DND-41 (cell line): ENCODE measurements around the gene COL15A1.
"Not testable (repeated sequence)": the region's sequence is repeated elsewhere in the genome, so short reads cannot be mapped to it uniquely, and the experiment has no call there.

ENCODE experiments used
- ATAC-seq: fragments of 200-7000 bp; cut with Tn5 transposase; 3 replicates; pipeline ENCODE4 v1.9.1; 2021; ENCODE audit warnings: low read depth; ENCODE audit not compliant: insufficient read depth
- DNase-seq: peaks from one replicate; pipeline ENCODE4 v3.0.0-alpha.2; 2020
- H2AFZ ChIP-seq: 2 replicates; pipeline ENCODE4 v1.6.0; 2012; ENCODE audit warnings: low read depth, low read length
- H3K27ac ChIP-seq: 2 replicates; pipeline ENCODE4 v1.5.1; 2012; ENCODE audit warnings: low read length, inconsistent platforms
- H3K27me3 ChIP-seq: fragments of 200-600 bp; sonication (generic); 2 replicates; pipeline ENCODE4 v1.6.0; 2012; ENCODE audit warnings: low read length, mild to moderate bottlenecking, inconsistent platforms; ENCODE audit not compliant: insufficient read depth, poor library complexity
- H3K36me3 ChIP-seq: 2 replicates; pipeline ENCODE4 v1.5.1; 2012; ENCODE audit warnings: low read length, inconsistent platforms; ENCODE audit not compliant: insufficient read depth
- H3K4me1 ChIP-seq: 2 replicates; pipeline ENCODE4 v1.5.1; 2012; ENCODE audit warnings: mild to moderate bottlenecking, low read length; ENCODE audit not compliant: insufficient read depth
- H3K4me2 ChIP-seq: 2 replicates; pipeline ENCODE4 v1.6.0; 2012; ENCODE audit warnings: mild to moderate bottlenecking, moderate library complexity, low read length, inconsistent platforms; ENCODE audit not compliant: insufficient read depth
- H3K4me3 ChIP-seq, 2 experiments: fragments of 200-600 bp in 1 of 2; shearing (Covaris generic) in 1 of 2; 2 replicates each; pipeline ENCODE4 v1.5.1; 2012 to 2016; ENCODE audit warnings: inconsistent platforms in 2 of 2, low read length in 2 of 2, mild to moderate bottlenecking in 2 of 2, low read depth in 1 of 2, moderate library complexity in 1 of 2
- H3K79me2 ChIP-seq: 2 replicates; pipeline ENCODE4 v1.6.0; 2012; ENCODE audit warnings: low read length, inconsistent platforms; ENCODE audit not compliant: insufficient read depth
- H3K9ac ChIP-seq: 2 replicates; pipeline ENCODE4 v1.6.0; 2012; ENCODE audit warnings: low read depth, mild to moderate bottlenecking, inconsistent platforms, low read length, moderate library complexity
- H3K9me3 ChIP-seq: 2 replicates; pipeline ENCODE4 v1.5.1; 2012; ENCODE audit warnings: low read length, moderate library complexity, mild to moderate bottlenecking, inconsistent platforms; ENCODE audit not compliant: insufficient read depth, severe bottlenecking
- H4K20me1 ChIP-seq: 2 replicates; pipeline ENCODE4 v1.6.0; 2012; ENCODE audit warnings: low read length; ENCODE audit not compliant: insufficient read depth
- CTCF ChIP-seq: IDR thresholded peaks from 2 replicates; pipeline ENCODE4 v1.5.1; 2012; ENCODE audit warnings: borderline replicate concordance, low read length, moderate library complexity, mild to moderate bottlenecking; ENCODE audit not compliant: poor library complexity, severe bottlenecking; ENCODE audit errors: extremely low read depth
- EZH2 ChIP-seq: IDR thresholded peaks from 3 replicates; pipeline ENCODE4 v1.6.1; 2012; ENCODE audit warnings: borderline replicate concordance, low read depth, mild to moderate bottlenecking, moderate library complexity, low read length, inconsistent platforms; ENCODE audit not compliant: severe bottlenecking

Gene COL15A1

GRCh38 chr9:99008203-99008602, 64.5 kb downstream of the COL15A1 start:
- no peak for ATAC-seq
- H3K4me2 ChIP-seq, result no peak overlapping the region

GRCh38 chr9:99010393-99010792, 66.7 kb downstream of the COL15A1 start:
- H3K9me3 ChIP-seq, result peaks cover 14% of the 10 kb centered on the region
- H3K27ac ChIP-seq, H3K9ac ChIP-seq, DNase-seq, H3K4me1 ChIP-seq, H3K4me3 ChIP-seq, H3K79me2 ChIP-seq, ATAC-seq, H3K36me3 ChIP-seq, H3K27me3 ChIP-seq, H3K4me2 ChIP-seq, H4K20me1 ChIP-seq, H2AFZ ChIP-seq: not testable (repeated sequence)

More at GRCh38 chr9:99008203-99008602, 64.5 kb downstream of the COL15A1 start:
- H4K20me1 ChIP-seq, result no peaks in the 10 kb centered on the region
- no peaks in the 10 kb centered on the region for H3K36me3 ChIP-seq
- no peak for DNase-seq
- H3K9ac ChIP-seq, result no peak overlapping the region
- no peaks in the 10 kb centered on the region for H3K79me2 ChIP-seq
- H2AFZ ChIP-seq, result no peak overlapping the region
- H3K9me3 ChIP-seq, result peaks cover 14% of the 10 kb centered on the region
- no peaks in the 10 kb centered on the region for H3K27me3 ChIP-seq
- TF ChIP-seq EZH2 (no peak), CTCF (no peak)
- H3K27ac ChIP-seq, result no peak overlapping the region
- no peaks in the 10 kb centered on the region for H3K4me1 ChIP-seq
- H3K4me3 ChIP-seq, result no peak overlapping the region

DNA sequence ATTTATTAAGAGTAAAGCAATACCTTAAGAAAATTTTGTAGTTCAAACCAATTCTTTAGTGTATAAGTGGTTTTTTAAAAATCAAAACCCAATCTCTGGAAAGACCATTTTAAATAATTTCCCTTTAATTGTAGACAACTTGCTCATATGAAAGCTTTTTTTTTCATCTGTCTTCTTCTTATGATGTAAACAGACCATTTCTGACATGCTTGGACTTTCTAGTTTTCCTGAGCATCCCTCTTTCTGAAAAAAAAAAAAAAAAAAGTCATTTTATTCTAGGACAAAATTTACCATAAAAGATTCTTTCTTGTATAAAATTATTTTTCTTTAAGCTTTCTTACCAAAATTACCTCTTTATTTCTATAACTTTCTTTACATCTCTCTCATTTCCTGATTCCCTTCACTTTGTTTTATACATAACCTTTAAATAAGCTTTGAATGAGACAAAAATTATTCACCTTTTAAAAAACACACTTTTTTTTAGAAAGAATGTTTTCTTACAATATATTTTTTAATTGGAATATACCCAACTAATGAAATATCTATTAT, 67.5 kb downstream of the COL15A1 start:
- Histone ChIP-seq H3K36me3 (no peaks in the 10 kb centered on the region), H3K4me2 (no peak overlapping the region), H4K20me1 (no peaks in the 10 kb centered on the region), H3K4me1 (no peaks in the 10 kb centered on the region), H3K79me2 (no peaks in the 10 kb centered on the region), H3K27me3 (no peaks in the 10 kb centered on the region), H3K27ac (no peak overlapping the region), H3K9ac (no peak overlapping the region), H2AFZ (no peak overlapping the region), H3K4me3 (no peak overlapping the region), H3K9me3 (peaks cover 14% of the 10 kb centered on the region)
- DNase-seq (no peak), ATAC-seq (no peak)
- TF ChIP-seq CTCF, result no peak
- no peak for TF ChIP-seq EZH2

- Histone ChIP-seq H3K4me3 (no peak overlapping the region), H3K9ac (no peak overlapping the region), H3K36me3 (no peaks in the 10 kb centered on the region), H3K27me3 (no peaks in the 10 kb centered on the region), H3K27ac (no peak overlapping the region), H2AFZ (no peak overlapping the region), H3K4me2 (no peak overlapping the region), H4K20me1 (no peaks in the 10 kb centered on the region), H3K9me3 (peaks cover 14% of the 10 kb centered on the region), H3K79me2 (no peaks in the 10 kb centered on the region), H3K4me1 (no peaks in the 10 kb centered on the region)
- no peak for TF ChIP-seq EZH2
- TF ChIP-seq CTCF, result no peak
- DNase-seq, result no peak
- no peak for ATAC-seq
These were observed 69.3 kb downstream of the COL15A1 start for GRCh38 chr9:99012957-99013512.
